VCaP (cell line): Measurements from ENCODE around the gene CNBD2.

Experiments
- H3K27ac ChIP-seq: fragments of 450-650 bp; 2 replicates; pipeline ENCODE4 v1.5.1; 2017
- CTCF ChIP-seq: fragments of 450-650 bp; conservative IDR thresholded peaks from 2 replicates; pipeline ENCODE4 v1.5.1; 2017; ENCODE audit warnings: mild to moderate bottlenecking, moderate library complexity

Gene CNBD2

GRCh38 chr20:36030149-36030548, 61.8 kb downstream of the CNBD2 start:
- H3K27ac ChIP-seq = no peak overlapping the region
- no peak for TF ChIP-seq CTCF

- no peak overlapping the region for H3K27ac ChIP-seq
- no peak for TF ChIP-seq CTCF
Measured at GRCh38 chr20:36031806-36032205, 63.4 kb downstream of the CNBD2 start.

GRCh38 chr20:36034875-36035274, 66.5 kb downstream of the CNBD2 start:
- no peak overlapping the region for H3K27ac ChIP-seq

GRCh38 chr20:36035745-36036144, 67.4 kb downstream of the CNBD2 start:
- no peak overlapping the region for H3K27ac ChIP-seq

More at GRCh38 chr20:36034875-36035274, 66.5 kb downstream of the CNBD2 start:
- no peak for TF ChIP-seq CTCF

GRCh38 chr20:36036688-36037087, 68.3 kb downstream of the CNBD2 start:
- no peak for TF ChIP-seq CTCF
- H3K27ac ChIP-seq = no peak overlapping the region

More at GRCh38 chr20:36035745-36036144, 67.4 kb downstream of the CNBD2 start:
- TF ChIP-seq CTCF = no peak

- TF ChIP-seq CTCF = no peak
- H3K27ac ChIP-seq = no peak overlapping the region
Measured at GRCh38 chr20:36040571-36040970, 72.2 kb downstream of the CNBD2 start.

- no peak overlapping the region for H3K27ac ChIP-seq
- TF ChIP-seq CTCF = no peak
Measured at GRCh38 chr20:36043441-36043840, 75.1 kb downstream of the CNBD2 start.
